Skin epidermis (tissue), 12 donors: ENCODE measurements around the gene DNAAF3.
A peak's percentile ranks its signal among the peaks of the same experiment; 100 is the strongest.
"Not testable (repeated sequence)": the region's sequence is repeated elsewhere in the genome, so short reads cannot be mapped to it uniquely, and the experiment has no call there.

ENCODE experiments used
- H3K27ac ChIP-seq, 21 experiments: fragments of 200-600 bp; sonication (generic) in 11 of 21; one replicate each; pipeline ENCODE4 v1.5.0; 2020; ENCODE audit warnings: mild to moderate bottlenecking in 3 of 21, inconsistent platforms in 2 of 21, moderate library complexity in 2 of 21
- H3K4me3 ChIP-seq, 7 experiments: fragments of 200-600 bp; sonication (generic) in 2 of 7; one replicate each; pipeline ENCODE4 v1.5.0; 2020; ENCODE audit warnings: inconsistent platforms in 2 of 7, mild to moderate bottlenecking in 2 of 7, moderate library complexity in 1 of 7

The DNAAF3 gene

DNA sequence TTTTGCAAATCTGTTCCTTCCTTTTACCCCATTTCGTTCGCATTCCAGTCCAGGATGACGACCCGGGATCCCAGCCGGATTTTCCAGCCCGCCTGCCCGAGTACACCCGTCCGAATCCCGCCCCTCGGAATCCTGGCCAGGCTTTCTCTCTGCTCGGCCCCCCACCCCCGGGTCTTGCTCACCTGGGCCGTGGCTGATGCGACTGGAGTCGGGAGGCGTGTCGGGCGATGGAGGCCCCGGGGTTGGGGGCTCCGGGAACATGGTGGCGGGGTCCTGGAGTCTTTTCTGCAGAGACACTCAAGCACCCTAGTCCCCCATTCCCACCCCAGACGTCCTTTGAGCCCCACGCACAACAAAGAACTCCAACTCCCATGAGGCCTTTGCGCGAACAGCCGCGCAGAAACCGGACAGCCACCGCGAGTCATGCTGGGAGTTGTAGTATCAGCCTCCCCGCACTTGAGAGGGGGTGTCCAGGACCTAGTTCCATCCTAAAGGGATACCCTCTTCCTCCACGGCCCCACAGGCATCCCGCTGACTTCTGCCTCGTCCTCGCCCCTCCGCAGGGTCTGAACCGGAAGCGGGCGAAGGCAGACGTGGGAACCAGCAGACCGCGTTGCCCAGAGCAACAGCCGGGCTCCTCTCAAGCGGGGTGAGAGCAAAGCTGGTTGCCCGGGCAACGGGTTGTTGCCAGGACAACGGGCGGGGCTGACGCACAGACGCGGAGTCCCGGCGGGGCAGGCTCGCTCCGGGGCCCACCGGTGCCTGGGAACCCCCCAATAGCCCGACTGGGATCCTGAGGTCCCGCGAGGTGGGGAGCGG, 12.6 kb upstream of the DNAAF3 start:
- peak overlapping the region in 6 of 7 experiments; percentile 5 to 28 (median 16) for H3K4me3 ChIP-seq
- H3K27ac ChIP-seq, result no peak overlapping the region

DNA sequence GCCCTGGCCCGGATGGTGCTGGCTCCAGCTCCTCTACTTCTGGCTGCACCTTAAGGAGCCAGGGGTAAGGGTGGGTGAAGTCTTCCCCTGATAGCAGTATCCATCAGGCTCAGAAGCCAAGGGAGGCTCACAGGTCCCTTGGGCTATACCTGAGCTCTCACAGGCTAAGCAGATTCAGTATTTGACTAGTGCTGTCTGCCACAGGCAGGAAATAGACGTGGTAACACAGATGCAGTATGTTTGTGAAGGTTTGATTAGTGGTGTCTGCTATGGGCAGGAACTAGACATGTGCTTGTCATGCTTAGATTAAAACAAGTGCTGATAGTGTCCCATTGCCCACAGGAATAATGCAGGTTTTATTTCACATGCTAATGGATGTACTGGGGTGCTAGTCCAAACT, 9.7 kb upstream of the DNAAF3 start:
- Histone ChIP-seq H3K27ac (no peak overlapping the region), H3K4me3 (no peak overlapping the region)

DNA sequence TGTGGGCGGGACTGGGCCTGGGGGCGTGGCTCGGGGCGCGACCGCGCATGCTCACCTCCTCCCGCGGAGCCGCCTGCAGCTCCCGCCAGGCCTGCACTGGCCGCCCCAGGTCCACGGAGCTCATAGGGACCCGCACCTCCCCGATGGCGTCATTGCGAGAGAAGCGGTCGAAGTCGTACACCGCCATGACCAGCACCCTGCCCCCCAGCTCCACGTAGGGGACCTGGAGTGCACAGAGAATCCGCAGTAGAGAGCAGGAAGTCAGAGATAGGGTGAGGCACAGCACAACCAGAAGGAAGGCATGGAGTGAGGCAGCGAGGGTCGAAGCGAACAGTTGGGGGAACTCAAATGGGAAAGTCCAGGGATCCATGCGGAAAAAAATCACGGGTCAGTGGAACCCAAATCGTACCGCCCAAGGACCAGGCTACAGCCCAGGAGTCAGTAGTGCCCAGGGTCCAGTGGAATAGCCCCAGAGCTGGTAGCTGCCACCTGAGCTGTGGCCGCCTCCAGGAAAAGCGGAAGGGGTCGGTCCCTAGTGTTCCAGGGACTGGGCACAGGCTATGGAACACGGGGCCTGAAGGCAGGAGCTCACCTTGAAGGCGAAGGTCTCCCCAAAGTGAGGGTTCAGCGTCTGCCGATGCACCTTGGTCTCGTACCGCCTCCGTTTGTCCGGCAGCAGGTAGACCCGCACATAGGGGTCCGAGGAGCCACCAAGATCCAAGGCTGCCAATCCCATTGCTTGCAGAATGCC, 8.9 kb upstream of the DNAAF3 start:
- no peak overlapping the region for H3K4me3 ChIP-seq
- no peak overlapping the region for H3K27ac ChIP-seq

DNA sequence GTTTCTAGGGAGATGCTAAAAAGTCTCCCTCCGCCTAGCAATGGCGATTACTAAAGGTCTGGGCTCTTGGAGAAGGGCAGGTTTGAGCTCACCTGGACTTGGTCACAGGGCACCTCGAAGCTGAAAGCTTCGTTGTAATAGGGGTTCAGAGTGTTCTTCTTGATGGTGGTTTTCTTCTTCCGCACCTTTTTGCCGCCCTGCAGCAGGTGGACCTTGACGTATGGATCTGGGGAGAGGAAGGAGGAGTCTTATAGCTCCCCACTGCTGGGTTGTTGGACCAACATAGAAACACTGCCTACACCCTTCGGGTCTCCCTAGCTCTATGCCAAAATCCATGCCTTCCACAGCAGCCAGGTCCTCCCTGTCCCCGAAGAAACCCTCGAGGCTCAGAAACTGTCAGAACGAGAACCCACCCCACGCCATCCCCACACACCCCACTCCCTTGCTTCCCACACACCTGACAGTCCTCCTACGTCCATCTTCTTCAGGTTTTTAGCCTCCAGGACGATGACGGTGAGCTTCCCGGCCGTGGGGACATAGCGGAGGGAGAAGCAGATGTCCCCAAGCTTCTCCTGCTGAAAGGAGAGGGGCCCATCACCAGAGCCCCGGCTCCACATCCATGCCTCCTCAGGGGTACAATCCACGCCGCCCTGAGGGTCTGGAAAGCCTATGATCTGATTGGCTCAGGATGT, 8.2 kb upstream of the DNAAF3 start:
- Histone ChIP-seq H3K4me3 (no peak overlapping the region), H3K27ac (no peak overlapping the region)

DNA sequence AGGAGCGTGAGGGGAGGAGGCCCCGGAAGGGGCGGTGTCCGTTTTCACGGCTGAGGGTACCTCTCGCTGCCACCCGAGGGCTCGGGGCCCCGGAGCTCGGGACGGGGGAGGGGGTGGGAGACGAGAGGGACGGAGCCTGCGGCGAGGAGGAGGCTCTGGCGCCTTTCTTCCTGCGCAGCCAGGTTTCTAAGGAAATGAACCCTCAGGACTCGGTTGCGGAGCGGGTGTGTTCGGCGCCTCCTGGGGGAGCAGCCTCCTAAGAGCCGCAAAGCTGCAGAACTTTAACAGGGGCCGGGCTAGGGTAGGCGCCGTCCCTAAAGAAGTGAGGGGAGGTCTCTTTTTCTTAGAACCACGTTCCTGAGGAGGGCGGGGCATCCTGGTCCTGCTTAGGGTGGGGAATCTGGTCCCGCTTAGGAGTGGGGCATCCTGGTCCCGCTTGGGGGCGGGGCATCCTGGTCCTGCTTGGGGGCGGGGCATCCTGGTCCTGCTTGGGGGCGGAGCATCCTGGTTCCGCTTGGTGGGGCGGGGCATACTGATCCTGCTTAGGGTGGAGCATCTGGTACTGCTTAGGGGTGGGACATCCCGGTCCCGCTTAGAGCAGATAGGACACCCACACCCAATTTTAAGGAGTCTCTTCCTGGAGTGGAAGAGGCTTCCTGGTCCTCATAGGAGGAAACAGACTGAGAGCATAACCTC, 7.4 kb upstream of the DNAAF3 start:
- Histone ChIP-seq H3K27ac (no peak overlapping the region), H3K4me3 (peak overlapping the region in 6 of 7 experiments; percentile 3 to 31 (median 24))

DNA sequence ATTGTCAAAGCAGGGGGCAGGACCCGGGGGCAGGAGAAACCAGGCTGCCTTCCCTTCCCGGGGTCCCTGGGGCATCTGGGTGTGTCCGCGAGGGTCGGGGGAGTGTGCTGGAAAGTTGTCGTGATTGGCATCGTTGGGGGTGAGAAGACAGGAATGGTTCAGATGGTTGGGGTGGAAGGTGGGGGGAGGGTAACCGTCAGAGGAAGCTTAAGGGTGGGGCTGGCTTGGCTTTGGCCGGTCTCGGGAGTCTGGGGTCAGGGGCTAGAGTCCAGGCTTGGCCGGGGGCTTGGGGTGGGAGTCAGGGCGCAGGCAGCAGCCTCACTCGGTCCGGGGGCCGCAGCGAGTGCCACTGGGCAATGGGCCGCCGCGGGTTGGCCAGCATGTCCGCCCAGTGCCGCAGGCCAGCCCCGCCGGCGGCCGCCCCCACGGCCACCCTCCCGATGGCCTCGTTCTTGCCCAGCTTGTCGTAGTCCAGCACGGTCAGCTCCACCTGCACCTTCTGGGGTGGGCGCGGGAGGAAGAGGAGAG, 6.8 kb upstream of the DNAAF3 start:
- Histone ChIP-seq H3K27ac (no peak overlapping the region), H3K4me3 (peak overlapping the region in 6 of 7 experiments; percentile 3 to 31 (median 24))

DNA sequence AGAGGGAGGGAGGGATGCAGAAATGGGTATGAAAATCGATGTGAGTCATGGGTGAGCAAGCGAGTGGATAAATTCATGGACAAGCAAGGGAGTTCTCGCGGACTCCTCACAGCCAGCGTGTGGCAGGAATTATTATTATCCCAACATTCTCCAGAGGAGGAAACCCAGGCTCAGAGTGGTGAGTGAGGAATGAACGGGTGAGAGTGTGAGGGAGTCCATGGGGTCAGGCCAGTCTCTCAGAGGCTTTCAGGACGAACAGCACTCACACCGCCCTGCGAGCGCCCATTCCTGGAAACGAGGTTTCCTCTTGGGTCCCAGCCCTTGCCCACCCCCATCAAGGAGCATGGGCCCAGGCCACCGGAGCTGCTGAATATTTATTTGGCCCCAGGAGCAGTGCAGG, 6.3 kb upstream of the DNAAF3 start:
- H3K4me3 ChIP-seq, result no peak overlapping the region
- H3K27ac ChIP-seq, result no peak overlapping the region

DNA sequence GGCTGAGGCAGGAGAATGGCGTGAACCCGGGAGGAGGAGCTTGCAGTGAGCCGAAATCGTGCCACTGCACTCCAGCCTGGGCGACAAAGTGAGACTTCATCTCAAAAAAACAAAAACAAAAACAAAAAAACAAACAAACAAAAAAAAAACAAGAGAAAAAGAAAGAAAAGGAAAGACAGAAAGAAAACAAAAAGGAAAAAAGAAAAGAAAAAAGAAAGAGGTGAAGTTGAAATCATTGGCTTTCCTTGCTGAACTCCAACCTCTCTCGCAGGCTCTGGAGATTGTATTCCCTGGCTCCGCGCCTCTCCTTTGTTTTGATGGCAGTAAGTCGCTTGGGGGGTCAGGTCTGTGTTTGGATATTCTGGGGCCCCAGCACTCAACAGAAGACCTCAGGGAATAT, 5.9 kb upstream of the DNAAF3 start:
- H3K27ac ChIP-seq, H3K4me3 ChIP-seq: not testable (repeated sequence)

DNA sequence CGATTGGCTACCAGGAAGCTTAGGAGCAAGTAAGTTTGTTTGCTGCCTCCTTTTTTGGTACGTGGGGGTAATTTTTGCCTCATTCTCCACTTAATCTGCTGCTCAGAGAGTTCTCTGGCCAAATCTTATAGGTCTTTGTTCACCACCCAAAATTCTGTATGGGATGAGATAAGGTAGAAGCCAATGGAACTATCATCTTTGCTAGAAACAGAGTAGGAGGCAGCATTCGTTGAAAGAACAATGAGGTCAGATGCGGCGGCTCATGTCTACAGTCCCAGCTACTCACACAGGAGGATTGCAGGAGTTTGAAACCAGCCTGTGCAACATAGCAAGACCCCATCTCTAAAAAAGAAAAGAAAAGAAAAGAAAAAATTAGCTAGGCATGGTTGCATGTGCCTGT, 5.0 kb upstream of the DNAAF3 start:
- H3K27ac ChIP-seq, result no peak overlapping the region
- H3K4me3 ChIP-seq, result no peak overlapping the region

DNA sequence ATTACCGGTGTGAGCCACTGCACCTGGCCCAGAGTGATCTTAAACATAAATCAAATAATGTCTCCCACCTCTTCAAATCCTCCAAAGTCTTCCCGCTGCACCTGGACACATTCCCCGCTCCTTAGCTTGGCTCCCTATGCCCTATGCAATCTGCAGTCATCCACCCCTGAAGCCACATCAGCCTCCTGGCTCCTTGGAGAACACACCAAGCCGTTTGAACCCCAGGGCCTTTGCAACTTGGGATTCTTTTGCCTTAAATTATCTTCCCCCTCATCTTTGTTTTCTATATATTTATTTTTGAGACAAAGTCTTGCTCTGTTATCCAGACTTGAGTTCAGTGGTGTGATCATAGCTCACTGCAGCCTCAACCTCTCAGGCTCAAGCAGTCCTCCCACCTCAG, 2.7 kb upstream of the DNAAF3 start:
- H3K27ac ChIP-seq, result no peak overlapping the region
- no peak overlapping the region for H3K4me3 ChIP-seq

DNA sequence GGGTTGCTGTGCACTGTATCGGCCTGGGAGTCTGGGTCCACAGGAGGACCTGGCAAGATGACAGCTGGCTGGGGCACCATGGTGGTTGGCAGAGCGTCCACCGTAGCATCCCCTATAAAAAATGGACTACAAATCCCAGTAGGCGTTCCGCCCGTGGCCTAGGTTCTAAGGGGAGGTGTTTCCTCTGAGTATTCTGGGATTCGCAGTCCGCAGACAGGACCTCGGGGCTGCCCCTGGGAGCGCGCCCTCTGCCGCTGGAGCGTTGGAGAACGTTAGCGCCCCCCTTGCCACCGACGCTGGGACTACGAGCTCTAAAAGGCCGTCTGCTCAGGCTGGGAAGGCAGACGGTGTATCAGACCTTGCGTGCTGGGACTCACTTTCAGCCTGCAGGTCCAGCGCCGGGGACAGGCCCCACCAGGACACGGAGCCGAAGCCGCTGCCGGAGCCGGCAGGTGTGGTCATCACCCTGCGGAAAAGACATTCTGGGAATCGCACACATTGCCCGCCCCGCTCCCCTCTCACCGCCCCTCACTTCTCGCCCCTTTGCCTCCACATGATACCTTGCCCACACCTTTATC, 372 bp downstream of the DNAAF3 start:
- Histone ChIP-seq H3K27ac (no peak overlapping the region), H3K4me3 (peak overlapping the region; percentile 18 to 45 (median 40))

DNA sequence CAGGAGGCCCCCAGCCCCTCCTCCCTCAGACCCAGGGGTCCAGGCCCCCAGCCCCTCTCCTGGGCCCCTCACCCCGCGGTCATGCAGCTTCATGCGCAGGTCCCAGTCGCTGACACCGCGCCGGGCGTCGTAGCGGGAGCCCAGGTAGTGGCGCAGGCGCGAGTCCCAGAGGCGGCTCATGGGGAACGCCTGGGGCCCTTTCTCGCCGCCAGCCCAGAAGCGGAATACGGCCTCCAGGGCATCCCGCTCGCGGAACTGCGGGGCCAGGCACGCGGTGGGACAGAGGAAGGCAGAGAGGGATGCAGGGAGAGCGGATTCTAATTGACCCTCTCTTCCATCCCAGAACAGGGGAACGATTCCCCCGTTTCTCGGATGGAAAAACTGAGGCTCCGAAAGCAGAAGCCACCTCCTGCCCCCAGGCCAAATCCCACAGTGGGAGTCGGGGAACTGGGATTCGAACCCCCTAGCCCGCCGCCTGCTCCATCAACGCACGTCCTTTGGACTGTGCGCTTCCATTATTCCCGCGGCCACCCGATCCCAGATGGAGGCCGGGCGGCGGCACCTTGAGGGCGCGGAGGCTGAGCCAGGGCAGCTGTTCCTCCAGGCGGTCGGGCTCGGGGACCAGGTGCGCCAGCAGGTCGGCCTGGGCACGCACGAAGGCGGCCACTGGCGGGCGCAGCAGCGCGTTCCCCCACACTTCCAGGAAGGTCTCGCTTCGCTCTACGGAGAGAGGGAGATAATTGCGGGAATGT, 4.7 kb downstream of the DNAAF3 start:
- no peak overlapping the region for H3K4me3 ChIP-seq

DNA sequence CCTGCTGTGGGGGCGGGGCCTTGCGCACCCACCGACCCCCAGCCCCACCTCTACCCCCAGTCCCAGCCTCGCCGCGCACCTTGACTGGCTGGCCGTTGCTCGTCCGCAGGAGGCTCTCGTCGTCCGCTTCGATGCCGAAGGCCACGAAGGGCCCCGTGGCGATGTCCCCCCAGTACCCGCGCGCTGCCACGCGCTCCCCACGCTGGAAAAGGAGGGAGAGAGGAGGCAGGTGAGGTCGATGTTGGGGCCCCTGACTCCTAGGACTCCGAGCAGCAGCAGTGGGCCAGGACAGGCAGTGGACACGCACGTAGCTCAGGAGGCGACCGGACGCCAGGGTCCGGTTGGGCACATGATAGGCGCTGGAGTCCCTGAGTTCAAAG, 5.4 kb downstream of the DNAAF3 start:
- Histone ChIP-seq H3K27ac (no peak overlapping the region), H3K4me3 (no peak overlapping the region)

More for the DNA sequence above, 4.7 kb downstream of the DNAAF3 start:
- H3K27ac ChIP-seq, result no peak overlapping the region

DNA sequence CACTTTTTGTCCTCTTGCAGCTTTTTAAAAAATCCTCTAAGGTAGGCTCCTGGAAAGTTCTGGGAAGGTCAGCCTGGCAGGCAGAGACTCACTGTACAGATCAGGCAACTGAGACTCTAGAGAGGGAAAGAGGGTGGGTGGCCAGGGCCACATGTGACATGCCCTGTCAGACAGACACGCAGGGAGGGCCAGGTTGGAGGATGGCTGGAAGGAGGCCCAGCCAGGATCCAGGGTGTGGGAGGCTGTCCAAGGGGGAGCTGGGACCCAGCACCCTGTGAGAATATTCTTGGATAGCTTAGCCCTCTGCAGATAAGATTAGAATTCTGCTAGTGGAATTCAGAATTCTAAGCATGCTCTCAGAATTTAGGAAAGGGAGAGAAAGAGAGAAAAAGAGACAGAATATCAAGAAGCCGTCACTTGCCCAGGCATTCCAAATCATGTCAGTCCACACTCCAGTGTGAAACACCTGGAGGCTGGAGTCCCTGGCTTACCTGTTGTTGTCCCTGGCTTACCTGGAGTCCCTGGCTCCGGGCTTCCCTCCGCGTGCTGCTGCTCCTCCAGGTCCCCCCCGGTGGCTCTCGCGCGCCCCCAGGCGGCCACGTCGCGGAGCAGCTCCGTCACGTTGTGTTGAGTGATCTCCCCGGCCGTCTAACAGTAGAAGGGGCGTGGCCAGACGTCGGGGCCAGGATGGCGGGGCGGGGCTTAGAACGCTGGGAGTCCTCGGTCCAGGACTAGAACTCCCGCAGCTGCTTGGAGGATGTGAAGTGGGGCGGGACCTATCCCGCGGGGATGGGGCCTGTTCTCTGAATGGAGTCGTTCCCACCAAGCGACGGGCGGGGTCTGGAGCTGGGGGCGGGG, 6.1 kb downstream of the DNAAF3 start:
- H3K27ac ChIP-seq, result peak overlapping the region in 2 of 21 experiments; percentile 10 to 11
- peak overlapping the region in 1 of 7 experiments; percentile 0 for H3K4me3 ChIP-seq

DNA sequence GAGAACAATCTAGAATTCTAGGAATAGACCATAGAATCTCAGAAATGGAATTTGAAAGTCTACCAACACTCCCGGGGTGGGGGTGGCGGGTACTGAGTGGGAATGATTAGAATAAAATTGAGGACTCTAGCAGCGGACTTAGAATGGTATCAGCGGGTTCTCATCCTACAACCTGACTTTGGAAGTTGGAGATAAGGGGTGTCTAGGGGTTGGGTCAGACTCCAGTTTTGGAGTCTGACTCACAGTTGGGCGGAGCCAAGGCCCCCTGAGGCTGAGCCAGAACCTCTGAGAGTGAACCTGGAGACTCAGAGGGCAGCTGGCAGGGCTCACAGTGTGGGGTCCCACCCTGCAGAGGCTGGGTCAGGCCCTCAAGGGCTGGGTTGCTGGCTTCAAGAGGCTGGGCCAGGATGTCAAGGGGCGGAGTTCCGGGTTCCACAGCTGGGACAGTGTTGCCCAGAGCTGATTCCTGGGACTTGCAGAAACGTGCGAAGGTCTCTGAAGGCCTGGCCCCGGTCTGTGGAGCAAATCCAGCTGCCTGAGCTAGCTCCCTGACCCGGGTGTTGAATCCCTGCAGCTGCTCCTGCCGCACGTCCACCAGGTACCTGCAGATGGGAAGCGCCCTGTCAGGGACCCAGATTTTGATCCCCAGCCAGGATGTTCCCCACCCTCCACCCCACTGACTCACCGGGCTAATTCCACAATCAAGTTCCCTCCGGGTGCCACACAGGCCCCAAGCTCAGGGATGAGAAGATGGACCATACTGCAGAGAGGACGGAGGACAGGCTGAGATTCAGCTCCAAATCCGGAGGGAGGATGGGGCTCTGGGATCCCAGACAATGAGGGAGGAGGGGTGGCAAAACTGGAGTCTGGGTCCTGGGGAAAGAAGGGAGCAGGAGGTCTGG, 7.3 kb downstream of the DNAAF3 start:
- Histone ChIP-seq H3K4me3 (peak overlapping the region in 1 of 7 experiments; percentile 7), H3K27ac (peak overlapping the region in 2 of 21 experiments; percentile 11 to 49)

DNA sequence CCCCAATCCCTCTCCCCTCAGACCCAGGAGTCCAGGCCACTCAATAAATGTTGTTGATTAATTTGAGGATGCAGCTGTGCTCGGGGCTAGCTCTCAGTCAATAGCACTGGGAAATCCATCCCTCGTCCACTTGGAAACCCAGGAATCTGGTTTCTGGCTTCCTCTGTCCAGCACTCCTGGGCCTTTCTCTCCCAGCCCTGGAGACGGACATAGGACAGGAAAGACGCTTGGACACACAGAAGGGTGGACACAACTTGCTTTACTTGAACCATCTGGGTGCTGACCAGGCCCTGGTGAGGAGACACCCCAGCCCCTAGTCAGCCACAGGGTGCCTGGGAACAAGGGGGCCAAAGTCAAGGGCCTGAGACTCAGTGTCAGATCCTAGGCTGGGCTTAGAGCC, 8.0 kb downstream of the DNAAF3 start:
- Histone ChIP-seq H3K4me3 (no peak overlapping the region), H3K27ac (no peak overlapping the region)
